ENCODE measurements around the gene LRP4.

DNA sequence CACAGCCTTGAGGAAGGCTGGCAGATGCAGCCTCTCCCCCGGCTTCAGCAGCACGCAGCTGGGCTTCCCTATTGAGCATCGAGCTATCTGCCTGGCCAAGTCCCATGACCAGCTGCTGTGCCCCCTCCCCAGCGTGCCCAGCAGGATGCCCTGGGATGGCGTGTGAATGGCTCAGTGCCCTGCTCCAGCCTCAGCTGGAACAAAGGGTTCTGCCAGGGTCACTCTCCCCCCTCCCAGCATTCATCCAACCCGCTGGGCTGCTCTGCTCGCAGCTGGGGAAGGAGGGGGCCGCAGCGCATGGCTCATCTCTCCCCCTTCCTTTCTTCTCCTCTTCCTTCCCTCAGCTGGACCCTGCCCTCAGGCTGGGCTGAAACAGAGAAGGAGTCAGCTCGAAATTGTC, 14.5 kb downstream of the LRP4 start:
- TF ChIP-seq, protein P1, sequence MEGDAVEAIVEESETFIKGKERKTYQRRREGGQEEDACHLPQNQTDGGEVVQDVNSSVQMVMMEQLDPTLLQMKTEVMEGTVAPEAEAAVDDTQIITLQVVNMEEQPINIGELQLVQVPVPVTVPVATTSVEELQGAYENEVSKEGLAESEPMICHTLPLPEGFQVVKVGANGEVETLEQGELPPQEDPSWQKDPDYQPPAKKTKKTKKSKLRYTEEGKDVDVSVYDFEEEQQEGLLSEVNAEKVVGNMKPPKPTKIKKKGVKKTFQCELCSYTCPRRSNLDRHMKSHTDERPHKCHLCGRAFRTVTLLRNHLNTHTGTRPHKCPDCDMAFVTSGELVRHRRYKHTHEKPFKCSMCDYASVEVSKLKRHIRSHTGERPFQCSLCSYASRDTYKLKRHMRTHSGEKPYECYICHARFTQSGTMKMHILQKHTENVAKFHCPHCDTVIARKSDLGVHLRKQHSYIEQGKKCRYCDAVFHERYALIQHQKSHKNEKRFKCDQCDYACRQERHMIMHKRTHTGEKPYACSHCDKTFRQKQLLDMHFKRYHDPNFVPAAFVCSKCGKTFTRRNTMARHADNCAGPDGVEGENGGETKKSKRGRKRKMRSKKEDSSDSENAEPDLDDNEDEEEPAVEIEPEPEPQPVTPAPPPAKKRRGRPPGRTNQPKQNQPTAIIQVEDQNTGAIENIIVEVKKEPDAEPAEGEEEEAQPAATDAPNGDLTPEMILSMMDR (IDR thresholded peaks at IDR 0.05; ENCODE audit: extremely low read depth in 1 of 2, insufficient read depth in 1 of 2, low read depth in 1 of 2, low read length in 2 of 2): no peak
- TF ChIP-seq EZH2 (IDR thresholded peaks at IDR 0.05; ENCODE audit: borderline replicate concordance, low read depth, low read length, severe bottlenecking) (no peak), POLR2A (IDR thresholded peaks at IDR 0.05; ENCODE audit: low read depth, low read length) (no peak), POLR2AphosphoS5 (IDR thresholded peaks at IDR 0.05; ENCODE audit: insufficient read depth, low read depth, low read length) (no peak), GATA2 (IDR thresholded peaks at IDR 0.05; ENCODE audit: insufficient read depth, insufficient read length, low read depth, low read length) (no peak)
- TF ChIP-seq, protein P2, sequence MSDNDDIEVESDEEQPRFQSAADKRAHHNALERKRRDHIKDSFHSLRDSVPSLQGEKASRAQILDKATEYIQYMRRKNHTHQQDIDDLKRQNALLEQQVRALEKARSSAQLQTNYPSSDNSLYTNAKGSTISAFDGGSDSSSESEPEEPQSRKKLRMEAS (IDR thresholded peaks at IDR 0.05; ENCODE audit: insufficient read depth, insufficient read length): no peak
